Calu3 (cell line): Measurements from ENCODE around the gene MARVELD1. TPM values are rescaled to one million over a fixed set of nuclear protein-coding genes. Genes with fewer than 3 reads are reported as not detected.

Experiments used
- BruUV-seq: library from RNA; stranded (reverse); fragments of 400-500 nt; replicated peaks from 2 replicates; lab custom pipeline; 2021; lab: Mats Ljungman, UMichigan
- CTCF ChIA-PET: fragments of 300-600 bp; sonication (Branson Sonifier 250); formaldehyde crosslinking; loops from one replicate; lab custom pipeline; 2022; ENCODE audit warnings: antibody characterized with exemption; lab: Charles Lee
- DNase-seq: peaks from one replicate; pipeline ENCODE4 v3.0.0; 2022
- H3K27ac Mint-ChIP-seq: one replicate; pipeline ENCODE4 v1.8.0; 2022; ENCODE audit warnings: mixed read lengths; ENCODE audit not compliant: unreplicated experiment
- H3K27me3 Mint-ChIP-seq: one replicate; pipeline ENCODE4 v1.8.0; 2022; ENCODE audit warnings: mixed read lengths; ENCODE audit not compliant: unreplicated experiment
- H3K36me3 Mint-ChIP-seq: one replicate; pipeline ENCODE4 v1.8.0; 2022; ENCODE audit warnings: mild to moderate bottlenecking, moderate library complexity, mixed read lengths; ENCODE audit not compliant: insufficient read depth, unreplicated experiment
- H3K4me1 Mint-ChIP-seq: one replicate; pipeline ENCODE4 v1.8.0; 2022; ENCODE audit warnings: mild to moderate bottlenecking, low read depth, mixed read lengths; ENCODE audit not compliant: unreplicated experiment
- H3K4me3 Mint-ChIP-seq: one replicate; pipeline ENCODE4 v1.8.0; 2022; ENCODE audit warnings: mild to moderate bottlenecking, low read depth, moderate library complexity, mixed read lengths; ENCODE audit not compliant: unreplicated experiment
- H3K9me3 Mint-ChIP-seq: one replicate; pipeline ENCODE4 v1.8.0; 2022; ENCODE audit warnings: low read depth, mixed read lengths; ENCODE audit not compliant: unreplicated experiment
- intact Hi-C: fragments of 100-400 bp; cut with micrococcal nuclease; formaldehyde crosslinking; loops from one replicate; pipeline ENCODE4 v1.10.0; 2022; ENCODE audit not compliant: unreplicated experiment
- total RNA-seq: library from RNA; stranded (reverse); gene quantifications from 2 replicates; pipeline ENCODE4 v1.2.3, GENCODE V29; 2022
- TF ChIP-seq, protein P1 (sequence below): fragments of 200-600 bp; IDR thresholded peaks from one replicate; pipeline ENCODE4 v1.8.0; 2022; ENCODE audit warnings: antibody characterized with exemption; ENCODE audit not compliant: unreplicated experiment

Gene MARVELD1
- total RNA-seq, 1 experiment from 2014 or later = 20.2 TPM

DNA sequence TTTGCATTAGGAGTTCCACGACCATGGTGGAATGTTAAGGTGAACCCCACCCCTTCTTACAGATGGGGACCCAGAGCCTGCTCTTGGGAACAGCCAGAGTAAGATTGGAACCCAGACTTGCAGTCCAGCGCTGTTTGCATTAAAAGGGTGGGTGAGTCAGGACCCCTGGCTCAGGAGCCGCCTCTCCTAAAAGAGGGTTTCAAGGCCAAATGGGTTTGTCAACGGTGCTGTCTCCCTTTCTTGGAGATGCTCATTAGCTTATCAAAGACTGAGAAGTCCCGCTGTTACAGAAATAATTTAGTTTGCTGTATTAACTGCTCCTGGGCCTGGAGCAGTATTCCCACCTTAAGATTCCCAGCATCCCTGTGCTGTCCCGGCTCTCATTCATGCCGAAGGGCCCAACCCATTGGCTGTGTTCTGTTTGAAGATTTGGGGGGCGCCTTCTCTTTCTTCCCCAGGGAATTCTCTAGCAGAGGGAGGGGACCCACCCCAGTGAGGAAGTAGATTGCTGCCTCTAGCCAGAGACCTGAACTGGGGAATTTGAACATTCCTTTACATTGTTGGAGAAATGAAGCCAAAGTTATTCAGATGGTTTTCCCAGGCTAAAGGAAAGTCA lies 1.8 kb downstream of the MARVELD1 start:
- CTCF ChIA-PET = no interaction called here
- no peaks in the 10 kb centered on the region for H3K9me3 Mint-ChIP-seq
- intact Hi-C loops = loop anchor here (5.0 kb wide), 1 partner anchor 38 kb away; no protein-coding TSS in a partner anchor
- H3K27ac Mint-ChIP-seq = no peak overlapping the region
- BruUV-seq = no TSS peak
- peaks cover 47% of the 10 kb centered on the region for H3K36me3 Mint-ChIP-seq
- H3K4me1 Mint-ChIP-seq = peaks cover 21% of the 10 kb centered on the region
- DNase-seq = no peak
- H3K4me3 Mint-ChIP-seq = peak overlapping the region; percentile 76
- TF ChIP-seq, protein P1, sequence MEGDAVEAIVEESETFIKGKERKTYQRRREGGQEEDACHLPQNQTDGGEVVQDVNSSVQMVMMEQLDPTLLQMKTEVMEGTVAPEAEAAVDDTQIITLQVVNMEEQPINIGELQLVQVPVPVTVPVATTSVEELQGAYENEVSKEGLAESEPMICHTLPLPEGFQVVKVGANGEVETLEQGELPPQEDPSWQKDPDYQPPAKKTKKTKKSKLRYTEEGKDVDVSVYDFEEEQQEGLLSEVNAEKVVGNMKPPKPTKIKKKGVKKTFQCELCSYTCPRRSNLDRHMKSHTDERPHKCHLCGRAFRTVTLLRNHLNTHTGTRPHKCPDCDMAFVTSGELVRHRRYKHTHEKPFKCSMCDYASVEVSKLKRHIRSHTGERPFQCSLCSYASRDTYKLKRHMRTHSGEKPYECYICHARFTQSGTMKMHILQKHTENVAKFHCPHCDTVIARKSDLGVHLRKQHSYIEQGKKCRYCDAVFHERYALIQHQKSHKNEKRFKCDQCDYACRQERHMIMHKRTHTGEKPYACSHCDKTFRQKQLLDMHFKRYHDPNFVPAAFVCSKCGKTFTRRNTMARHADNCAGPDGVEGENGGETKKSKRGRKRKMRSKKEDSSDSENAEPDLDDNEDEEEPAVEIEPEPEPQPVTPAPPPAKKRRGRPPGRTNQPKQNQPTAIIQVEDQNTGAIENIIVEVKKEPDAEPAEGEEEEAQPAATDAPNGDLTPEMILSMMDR = no peak
- H3K27me3 Mint-ChIP-seq = no peaks in the 10 kb centered on the region

DNA sequence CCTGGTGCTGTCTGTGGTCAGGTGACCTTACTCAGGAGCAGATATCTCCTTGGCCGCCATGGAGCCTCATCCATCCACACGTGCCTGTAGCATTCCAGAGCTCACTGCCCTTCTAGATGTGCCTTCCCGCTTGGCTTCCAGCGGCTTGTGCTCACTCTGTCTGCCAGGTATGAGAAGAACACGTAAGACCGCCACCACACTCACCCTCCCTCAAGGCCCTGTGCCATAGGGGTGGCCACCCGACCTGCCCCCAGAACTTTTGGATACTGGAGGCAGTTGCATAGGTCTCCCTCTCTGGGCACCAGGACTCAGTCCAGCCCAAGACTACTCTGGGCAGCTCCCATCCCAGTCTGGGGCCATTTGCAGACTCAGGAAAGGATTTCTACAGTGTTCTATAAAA lies 4.1 kb downstream of the MARVELD1 start:
- BruUV-seq = no TSS peak
- Mint-ChIP-seq H3K4me3 (no peak overlapping the region), H3K9me3 (no peaks in the 10 kb centered on the region)

DNA sequence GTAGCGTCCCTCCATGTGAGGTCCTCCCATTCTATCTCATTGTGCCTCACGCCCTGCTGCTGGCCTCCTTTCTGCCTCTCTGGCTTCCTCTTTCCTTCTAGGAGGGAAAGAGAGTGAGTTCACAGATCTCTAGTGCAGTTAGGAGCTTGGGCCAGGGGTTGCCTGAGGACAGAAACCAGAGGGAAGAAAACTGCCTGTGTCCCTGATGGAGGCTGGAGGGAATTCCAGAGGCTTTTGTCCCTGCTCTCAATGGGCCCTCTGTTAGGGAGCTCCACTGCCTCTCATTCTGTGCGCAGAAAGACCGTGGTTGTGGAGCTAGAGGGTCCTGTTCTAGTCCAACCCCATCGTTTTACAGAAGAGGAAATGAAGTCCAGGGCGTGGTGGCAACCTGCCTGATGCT lies 4.6 kb downstream of the MARVELD1 start:
- DNase-seq = no peak
- Mint-ChIP-seq H3K4me1 (peaks cover 21% of the 10 kb centered on the region), H3K4me3 (peak overlapping the region; percentile 8), H3K27ac (peak overlapping the region; percentile 60), H3K9me3 (no peaks in the 10 kb centered on the region), H3K36me3 (peaks cover 41% of the 10 kb centered on the region), H3K27me3 (no peaks in the 10 kb centered on the region)
- no TSS peak for BruUV-seq
- TF ChIP-seq, protein P1 = no peak
- CTCF ChIA-PET = interaction anchor here (1.0 kb wide), 1 partner anchor 17 kb away, joined by 4 read pairs; no protein-coding TSS in a partner anchor
- intact Hi-C loops = loop anchor here (5.0 kb wide), 1 partner anchor 41 kb away; no protein-coding TSS in a partner anchor

More for the DNA sequence above, 4.1 kb downstream of the MARVELD1 start:
- TF ChIP-seq, protein P1 = no peak
- Mint-ChIP-seq H3K27me3 (no peaks in the 10 kb centered on the region), H3K36me3 (peaks cover 46% of the 10 kb centered on the region), H3K4me1 (peaks cover 21% of the 10 kb centered on the region), H3K27ac (no peak overlapping the region)
- CTCF ChIA-PET = no interaction called here
- DNase-seq = no peak
- intact Hi-C loops = loop anchor here (5.0 kb wide), 1 partner anchor 40 kb away; no protein-coding TSS in a partner anchor

DNA sequence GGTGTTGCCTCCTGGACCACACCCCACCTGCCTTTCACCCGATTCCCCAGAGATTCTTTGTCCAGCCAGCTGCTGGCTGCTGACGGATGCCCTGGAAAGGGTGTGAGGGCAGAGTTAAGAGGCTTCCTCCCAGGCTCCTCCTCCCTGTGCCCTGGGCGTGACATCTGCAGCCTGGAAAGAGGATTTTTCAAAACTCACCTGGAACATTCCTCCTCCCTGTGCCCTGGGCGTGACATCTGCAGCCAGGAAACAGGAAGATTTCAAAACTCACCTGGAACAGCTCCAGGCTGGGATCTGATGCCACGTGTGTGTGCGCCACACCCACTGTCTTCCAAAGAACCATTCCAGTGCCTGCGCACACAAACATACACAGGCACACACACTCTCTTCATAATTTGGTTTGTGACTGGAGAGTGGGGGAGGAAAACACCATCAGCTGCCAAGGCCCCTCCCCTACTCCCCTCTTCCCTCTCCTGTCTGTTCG lies 5.2 kb downstream of the MARVELD1 start:
- Mint-ChIP-seq H3K9me3 (no peaks in the 10 kb centered on the region), H3K27ac (peak overlapping the region; percentile 60), H3K4me3 (peak overlapping the region; percentile 8), H3K27me3 (no peaks in the 10 kb centered on the region), H3K36me3 (peaks cover 36% of the 10 kb centered on the region), H3K4me1 (peaks cover 21% of the 10 kb centered on the region)
- CTCF ChIA-PET = interaction anchor here (1.0 kb wide), 1 partner anchor 17 kb away, joined by 4 read pairs; no protein-coding TSS in a partner anchor
- TF ChIP-seq, protein P1 = no peak
- intact Hi-C loops = loop anchor here (5.0 kb wide), 1 partner anchor 41 kb away; no protein-coding TSS in a partner anchor
- BruUV-seq = no TSS peak
- DNase-seq = peak; percentile 78
